H9 (cell line): ENCODE measurements around the gene STKLD1. TPM values are rescaled to one million over a fixed set of nuclear protein-coding genes. Genes with fewer than 3 reads are reported as not detected.
"Not testable (repeated sequence)": the region's sequence is repeated elsewhere in the genome, so short reads cannot be mapped to it uniquely, and the experiment has no call there.

Experiments used
- DNase-seq: peaks from one replicate; pipeline ENCODE4 v3.0.0-alpha.2; 2017
- H2AFZ ChIP-seq: one replicate; pipeline ENCODE4 v1.6.1; 2013; ENCODE audit warnings: mild to moderate bottlenecking, low read length, control low read depth, moderate library complexity
- H2AK5ac ChIP-seq: 2 replicates; pipeline ENCODE4 v1.6.1; 2013; ENCODE audit warnings: low read length, control low read depth, mixed read lengths; ENCODE audit not compliant: insufficient read length
- H2BK120ac ChIP-seq: one replicate; pipeline ENCODE4 v1.6.1; 2013; ENCODE audit warnings: low read depth, mild to moderate bottlenecking, low read length, control low read depth, inconsistent platforms; ENCODE audit not compliant: poor library complexity, severe bottlenecking
- H2BK12ac ChIP-seq: 2 replicates; pipeline ENCODE4 v1.6.1; 2013; ENCODE audit warnings: low read length, control low read depth, mixed read lengths, low read depth; ENCODE audit not compliant: insufficient read length
- H2BK15ac ChIP-seq: 2 replicates; pipeline ENCODE4 v1.6.1; 2013; ENCODE audit warnings: low read depth, low read length, control low read depth
- H2BK20ac ChIP-seq: one replicate; pipeline ENCODE4 v1.6.1; 2013; ENCODE audit warnings: low read depth, mild to moderate bottlenecking, low read length, control low read depth, inconsistent platforms; ENCODE audit not compliant: poor library complexity, severe bottlenecking
- H2BK5ac ChIP-seq: 2 replicates; pipeline ENCODE4 v1.6.1; 2013; ENCODE audit warnings: low read length, control low read depth, mixed read lengths; ENCODE audit not compliant: insufficient read length
- H3K14ac ChIP-seq: 2 replicates; pipeline ENCODE4 v1.6.1; 2013; ENCODE audit warnings: low read length, control low read depth; ENCODE audit not compliant: insufficient read depth
- H3K18ac ChIP-seq: 2 replicates; pipeline ENCODE4 v1.6.1; 2013; ENCODE audit warnings: low read depth, mild to moderate bottlenecking, mixed read lengths, low read length, control low read depth; ENCODE audit not compliant: insufficient read length
- H3K23ac ChIP-seq: 2 replicates; pipeline ENCODE4 v1.6.1; 2013; ENCODE audit warnings: low read length, control low read depth, mixed read lengths, low read depth; ENCODE audit not compliant: insufficient read length
- H3K23me2 ChIP-seq: 2 replicates; pipeline ENCODE4 v1.6.1; 2013; ENCODE audit warnings: low read depth, mild to moderate bottlenecking, mixed read lengths, low read length, control low read depth; ENCODE audit not compliant: insufficient read length, poor library complexity, severe bottlenecking
- H3K27ac ChIP-seq: 2 replicates; pipeline ENCODE4 v1.5.1; 2013; ENCODE audit warnings: low read length, control low read depth, mixed read lengths, low read depth; ENCODE audit not compliant: insufficient read length
- H3K27me3 ChIP-seq: 2 replicates; pipeline ENCODE4 v1.6.1; 2013; ENCODE audit warnings: low read length, control low read depth, inconsistent platforms; ENCODE audit not compliant: insufficient read depth
- H3K4ac ChIP-seq: 2 replicates; pipeline ENCODE4 v1.6.1; 2013; ENCODE audit warnings: low read depth, mild to moderate bottlenecking, control low read depth, inconsistent platforms, low read length, moderate library complexity
- H3K4me1 ChIP-seq: 2 replicates; pipeline ENCODE4 v1.6.1; 2013; ENCODE audit warnings: low read length, control low read depth, inconsistent platforms; ENCODE audit not compliant: insufficient read depth
- H3K4me2 ChIP-seq: 2 replicates; pipeline ENCODE4 v1.6.1; 2013; ENCODE audit warnings: low read length, control low read depth, mixed read lengths; ENCODE audit not compliant: insufficient read length, insufficient read depth
- H3K56ac ChIP-seq: 2 replicates; pipeline ENCODE4 v1.6.1; 2013; ENCODE audit warnings: low read depth, mild to moderate bottlenecking, mixed read lengths, low read length, control low read depth; ENCODE audit not compliant: insufficient read length
- H3K79me1 ChIP-seq: 2 replicates; pipeline ENCODE4 v1.6.1; 2013; ENCODE audit warnings: low read depth, mild to moderate bottlenecking, moderate library complexity, low read length, control low read depth, inconsistent platforms; ENCODE audit not compliant: insufficient read depth, poor library complexity, severe bottlenecking
- H3K79me2 ChIP-seq: 2 replicates; pipeline ENCODE4 v1.6.1; 2013; ENCODE audit warnings: low read length, control low read depth, inconsistent platforms; ENCODE audit not compliant: insufficient read depth
- H3K9ac ChIP-seq: 2 replicates; pipeline ENCODE4 v1.6.1; 2013; ENCODE audit warnings: low read length, control low read depth, mixed read lengths; ENCODE audit not compliant: insufficient read length; ENCODE audit errors: extremely low read depth
- H3K9me3 ChIP-seq: one replicate; pipeline ENCODE4 v1.6.1; 2013; ENCODE audit warnings: low read depth, low read length, inconsistent platforms; ENCODE audit not compliant: control insufficient read depth
- H3T11ph ChIP-seq: one replicate; pipeline ENCODE4 v1.6.1; 2013; ENCODE audit warnings: mild to moderate bottlenecking, low read length, control low read depth, inconsistent platforms
- H4K20me1 ChIP-seq: one replicate; pipeline ENCODE4 v1.6.1; 2013; ENCODE audit not compliant: control insufficient read depth, insufficient read length, insufficient read depth
- H4K5ac ChIP-seq: 2 replicates; pipeline ENCODE4 v1.6.1; 2013; ENCODE audit warnings: low read depth, mild to moderate bottlenecking, mixed read lengths, low read length, control low read depth; ENCODE audit not compliant: insufficient read length
- H4K8ac ChIP-seq: replicated peaks from 2 replicates; pipeline ENCODE4 v1.6.1; 2013; ENCODE audit warnings: low read length, control low read depth, mixed read lengths, low read depth; ENCODE audit not compliant: insufficient read length
- H4K91ac ChIP-seq: 2 replicates; pipeline ENCODE4 v1.6.1; 2013; ENCODE audit warnings: low read depth, mild to moderate bottlenecking, moderate library complexity, mixed read lengths, low read length, control low read depth; ENCODE audit not compliant: insufficient read length
- H3K27ac Mint-ChIP-seq, 3 experiments: 2 replicates in 2 of 3; 3 replicates in 1 of 3; pipeline ENCODE4 v1.8.0; 2020 to 2021; ENCODE audit warnings: mixed read lengths in 3 of 3, mild to moderate bottlenecking in 1 of 3, moderate library complexity in 1 of 3
- H3K27me3 Mint-ChIP-seq: 2 replicates; pipeline ENCODE4 v1.8.0; 2021; ENCODE audit warnings: low read depth, mild to moderate bottlenecking, moderate library complexity, mixed read lengths
- H3K36me3 Mint-ChIP-seq, 3 experiments: 2 replicates in 2 of 3; 3 replicates in 1 of 3; pipeline ENCODE4 v1.8.0; 2020 to 2021; ENCODE audit warnings: low read depth in 3 of 3, mixed read lengths in 3 of 3; ENCODE audit not compliant: insufficient read depth in 1 of 3
- H3K4me1 Mint-ChIP-seq, 2 experiments: 2 replicates each; pipeline ENCODE4 v1.8.0; 2020; ENCODE audit warnings: mixed read lengths in 2 of 2
- H3K4me3 Mint-ChIP-seq, 2 experiments: 2 replicates in 1 of 2; 3 replicates in 1 of 2; pipeline ENCODE4 v1.8.0; 2020 to 2021; ENCODE audit warnings: mild to moderate bottlenecking in 2 of 2, mixed read lengths in 2 of 2, moderate library complexity in 1 of 2
- H3K9me3 Mint-ChIP-seq, 2 experiments: 2 replicates in 1 of 2; 3 replicates in 1 of 2; pipeline ENCODE4 v1.8.0; 2020; ENCODE audit warnings: mild to moderate bottlenecking in 2 of 2, mixed read lengths in 2 of 2, moderate library complexity in 1 of 2
- CTCF ChIP-seq: fragments of 200-600 bp; sonication (generic); conservative IDR thresholded peaks from 3 replicates; pipeline ENCODE4 v1.8.0; 2021; ENCODE audit warnings: antibody characterized with exemption, mild to moderate bottlenecking
- WGBS: extraction: QIAGEN DNeasy Blood & Tissue Kit; methylation state at CpG from one replicate; pipeline ENCODE4 v1.1.7; 2013; ENCODE audit warnings: missing lambda C conversion rate, low lambda C conversion rate, mixed read lengths; ENCODE audit not compliant: insufficient read length; ENCODE audit errors: extremely low coverage; 5-methylcytosine and 5-hydroxymethylcytosine counted together
- total RNA-seq: library from RNA; stranded (reverse); gene quantifications from 2 replicates; pipeline ENCODE4 v1.2.1, GENCODE V29; 2021

STKLD1 gene
- total RNA-seq, 1 experiment from 2014 or later: 0.57 TPM

- no peak overlapping the region for H2AFZ ChIP-seq
These were observed 946 bp upstream of the STKLD1 start for GRCh38 chr9:133375116-133375723.

GRCh38 chr9:133377280-133377679 lies 1.1 kb downstream of the STKLD1 start:
- not testable (repeated sequence) for H3K9me3 ChIP-seq, H3K4me1 ChIP-seq, H3K14ac ChIP-seq, H4K20me1 ChIP-seq, H3K9me3 Mint-ChIP-seq, H2BK12ac ChIP-seq, H4K8ac ChIP-seq, H3K27ac ChIP-seq, H4K91ac ChIP-seq, H3K27me3 ChIP-seq, H2BK5ac ChIP-seq, H3K79me1 ChIP-seq, H3K18ac ChIP-seq, H2BK120ac ChIP-seq, DNase-seq, H3K9ac ChIP-seq, H2AK5ac ChIP-seq, H3K56ac ChIP-seq, H2BK20ac ChIP-seq, H3K4ac ChIP-seq, H2BK15ac ChIP-seq, H2AFZ ChIP-seq, H3T11ph ChIP-seq, H3K27ac Mint-ChIP-seq, H3K23me2 ChIP-seq, H3K4me2 ChIP-seq, H3K23ac ChIP-seq, H4K5ac ChIP-seq
- Mint-ChIP-seq H3K4me3 (peak overlapping the region; percentile 76 to 95; a peak in 4 of 5 replicates), H3K4me1 (peaks cover 9 to 11% of the 10 kb centered on the region in 2 experiments), H3K27me3 (peaks cover 30% of the 10 kb centered on the region), H3K36me3 (peaks cover 10 to 18% (median 12%) of the 10 kb centered on the region in 3 experiments; a peak in 6 of 7 replicates)
- H3K79me2 ChIP-seq: peaks cover 21% of the 10 kb centered on the region; the same call in 1 of the 2 replicates
- no CpG with 5 or more reads among the region's 14 CpGs for WGBS

More at GRCh38 chr9:133375116-133375723, 946 bp upstream of the STKLD1 start:
- Histone ChIP-seq H3K9me3 (no peaks in the 10 kb centered on the region), H3K4ac (no peak overlapping the region), H3K27ac (no peak overlapping the region), H3K4me2 (peak overlapping the region; percentile 98), H3K9ac (peak overlapping the region; percentile 75), H3K79me1 (peaks cover 16% of the 10 kb centered on the region), H4K91ac (no peak overlapping the region), H2BK20ac (no peak overlapping the region), H3K56ac (no peak overlapping the region), H3K23ac (no peak overlapping the region), H2BK15ac (no peak overlapping the region), H3K79me2 (peaks cover 38% of the 10 kb centered on the region; the same call in 1 of the 2 replicates), H3K14ac (no peak overlapping the region), H2AK5ac (no peak overlapping the region), H3K23me2 (peaks cover 6% of the 10 kb centered on the region), H3K27me3 (no peaks in the 10 kb centered on the region), H4K5ac (no peak overlapping the region), H2BK12ac (no peak overlapping the region), H4K8ac (no peak overlapping the region), H3K4me1 (no peaks in the 10 kb centered on the region), H4K20me1 (no peaks in the 10 kb centered on the region), H2BK120ac (no peak overlapping the region), H3T11ph (no peak overlapping the region), H2BK5ac (no peak overlapping the region), H3K18ac (no peak overlapping the region)
- peaks cover 30% of the 10 kb centered on the region for H3K27me3 Mint-ChIP-seq
- TF ChIP-seq CTCF: peak; percentile 31; the same call in 1 of the 3 replicates
- H3K9me3 Mint-ChIP-seq: peaks cover 3 to 4% of the 10 kb centered on the region in 2 experiments; a peak in 3 of 5 replicates
- H3K4me1 Mint-ChIP-seq: peaks cover 11 to 13% of the 10 kb centered on the region in 2 experiments
- WGBS: no CpG with 5 or more reads among the region's 39 CpGs
- H3K36me3 Mint-ChIP-seq: peaks cover 15 to 36% (median 27%) of the 10 kb centered on the region in 3 experiments; a peak in 6 of 7 replicates
- H3K27ac Mint-ChIP-seq: peak overlapping the region; percentile 82 to 97 (median 95); a peak in 6 of 7 replicates
- no peak for DNase-seq
- peak overlapping the region; percentile 95 to 98 for H3K4me3 Mint-ChIP-seq
